Gastrocnemius medialis (tissue), 4 donors: ENCODE results near the gene SRPK2. TPM values are rescaled to one million over a fixed set of nuclear protein-coding genes. Genes with fewer than 3 reads are reported as not detected.

Source experiments
- ATAC-seq, 2 donors: fragments of 150-250 bp; one replicate each; pipeline ENCODE4 v1.9.1; 2016
- DNase-seq, 2 donors: peaks; one replicate each; pipeline ENCODE4 v3.0.0-alpha.2; 2019
- H3K27ac ChIP-seq, 4 donors: fragments of 200-600 bp; sonication (generic); 1 replicate in 1 of 4; 2 replicates in 3 of 4; pipeline ENCODE4 v1.5.1; 2016 to 2018; ENCODE audit warnings: mild to moderate bottlenecking in 2 of 4, moderate library complexity in 1 of 4
- H3K27me3 ChIP-seq, 3 donors: fragments of 200-600 bp; sonication (generic) in 2 of 3; 1 replicate in 1 of 3; 2 replicates in 2 of 3; pipeline versions ENCODE4 v1.5.1 to v1.6.0; 2016 to 2019; ENCODE audit warnings: mild to moderate bottlenecking in 1 of 3, moderate library complexity in 1 of 3
- H3K36me3 ChIP-seq, 2 donors: fragments of 200-600 bp; sonication (generic) in 1 of 2; one replicate each; pipeline ENCODE4 v1.5.1; 2017 to 2018
- H3K4me1 ChIP-seq, 2 donors: fragments of 200-600 bp; sonication (generic) in 1 of 2; one replicate each; pipeline ENCODE4 v1.5.1; 2016 to 2017; ENCODE audit warnings: mild to moderate bottlenecking in 2 of 2
- H3K4me3 ChIP-seq, 4 donors: fragments of 200-600 bp; sonication (generic) in 3 of 4; 1 replicate in 1 of 4; 2 replicates in 3 of 4; pipeline ENCODE4 v1.5.1; 2016 to 2019; ENCODE audit warnings: mild to moderate bottlenecking in 2 of 4
- H3K9me3 ChIP-seq, 3 donors: fragments of 200-600 bp; sonication (generic) in 2 of 3; 1 replicate in 1 of 3; 2 replicates in 2 of 3; pipeline ENCODE4 v1.5.1; 2016 to 2019
- POLR2A ChIP-seq, 2 donors: fragments of 450-650 bp; IDR thresholded peaks; one replicate each; pipeline ENCODE4 v1.6.1; 2017; ENCODE audit warnings: antibody characterized with exemption in 2 of 2, mild to moderate bottlenecking in 2 of 2, moderate library complexity in 2 of 2
- in situ Hi-C, 4 donors: fragments of 200-750 bp; cut with MboI; loops; one replicate each; pipeline versions ENCODE4 v1.15.0 to v1.8.0; 2017; ENCODE audit warnings: low sequenced_read_pairs in 4 of 4
- intact Hi-C: fragments of 100-400 bp; cut with DNase I; formaldehyde crosslinking; loops from one replicate; pipeline ENCODE4 v1.15.1; 2023; ENCODE audit warnings: low total_unique reads
- total RNA-seq, 4 donors: library from RNA; depleted of rRNA; stranded (reverse); fragments of >200 nt; gene quantifications; one replicate each; pipeline versions ENCODE4 v1.1.0 to v1.2.3, GENCODE V29; 2016
- TF ChIP-seq, protein P1 (sequence below), 5 experiments: fragments of 450-650 bp in 3 of 5; fragments of 200-600 bp in 2 of 5; sonication (generic) in 2 of 5; IDR thresholded peaks in 4 of 5; conservative IDR thresholded peaks in 1 of 5; 1 replicate in 4 of 5; 2 replicates in 1 of 5; pipeline ENCODE4 v1.5.1; 2016 to 2019; ENCODE audit warnings: antibody characterized with exemption in 5 of 5, mild to moderate bottlenecking in 3 of 5, moderate library complexity in 3 of 5

The SRPK2 gene
- total RNA-seq, 4 donors from 2014 or later = 18.1 to 49.0 (median 21.3) TPM

DNA sequence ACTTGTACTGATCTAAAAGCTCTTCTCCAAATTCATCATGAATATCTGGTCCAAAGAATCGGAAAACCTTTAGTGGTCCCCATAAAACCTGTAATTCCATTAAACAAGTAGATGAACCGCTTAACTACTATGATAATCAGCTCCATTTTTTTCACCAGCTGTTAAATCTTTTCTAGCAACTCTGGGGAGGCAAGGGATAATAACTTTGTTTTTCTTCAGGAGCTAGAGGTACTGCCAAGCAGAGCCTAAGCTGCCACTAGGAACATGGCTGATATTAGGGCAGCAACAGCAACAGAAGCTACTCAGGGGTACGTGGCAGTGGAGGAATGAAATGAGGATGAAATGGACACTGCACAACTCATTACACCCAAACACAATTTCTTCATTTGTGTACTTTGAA is 138.0 kb downstream of the SRPK2 start:
- in situ Hi-C loops = no loop called here
- Histone ChIP-seq H3K4me1 (peaks cover 14 to 33% of the 10 kb centered on the region in 2 donors), H3K27ac (no peak overlapping the region), H3K4me3 (no peak overlapping the region), H3K27me3 (no peaks in the 10 kb centered on the region), H3K9me3 (no peaks in the 10 kb centered on the region), H3K36me3 (no peaks in the 10 kb centered on the region)
- TF ChIP-seq POLR2A (IDR thresholded peaks at IDR 0.05) = no peak
- TF ChIP-seq, protein P1, sequence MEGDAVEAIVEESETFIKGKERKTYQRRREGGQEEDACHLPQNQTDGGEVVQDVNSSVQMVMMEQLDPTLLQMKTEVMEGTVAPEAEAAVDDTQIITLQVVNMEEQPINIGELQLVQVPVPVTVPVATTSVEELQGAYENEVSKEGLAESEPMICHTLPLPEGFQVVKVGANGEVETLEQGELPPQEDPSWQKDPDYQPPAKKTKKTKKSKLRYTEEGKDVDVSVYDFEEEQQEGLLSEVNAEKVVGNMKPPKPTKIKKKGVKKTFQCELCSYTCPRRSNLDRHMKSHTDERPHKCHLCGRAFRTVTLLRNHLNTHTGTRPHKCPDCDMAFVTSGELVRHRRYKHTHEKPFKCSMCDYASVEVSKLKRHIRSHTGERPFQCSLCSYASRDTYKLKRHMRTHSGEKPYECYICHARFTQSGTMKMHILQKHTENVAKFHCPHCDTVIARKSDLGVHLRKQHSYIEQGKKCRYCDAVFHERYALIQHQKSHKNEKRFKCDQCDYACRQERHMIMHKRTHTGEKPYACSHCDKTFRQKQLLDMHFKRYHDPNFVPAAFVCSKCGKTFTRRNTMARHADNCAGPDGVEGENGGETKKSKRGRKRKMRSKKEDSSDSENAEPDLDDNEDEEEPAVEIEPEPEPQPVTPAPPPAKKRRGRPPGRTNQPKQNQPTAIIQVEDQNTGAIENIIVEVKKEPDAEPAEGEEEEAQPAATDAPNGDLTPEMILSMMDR (IDR thresholded peaks at IDR 0.05 in 4 of 5, conservative IDR thresholded peaks at IDR 0.05 in 1 of 5) = no peak
- intact Hi-C loops = no loop called here
- ATAC-seq (no peak), DNase-seq (no peak)

DNA sequence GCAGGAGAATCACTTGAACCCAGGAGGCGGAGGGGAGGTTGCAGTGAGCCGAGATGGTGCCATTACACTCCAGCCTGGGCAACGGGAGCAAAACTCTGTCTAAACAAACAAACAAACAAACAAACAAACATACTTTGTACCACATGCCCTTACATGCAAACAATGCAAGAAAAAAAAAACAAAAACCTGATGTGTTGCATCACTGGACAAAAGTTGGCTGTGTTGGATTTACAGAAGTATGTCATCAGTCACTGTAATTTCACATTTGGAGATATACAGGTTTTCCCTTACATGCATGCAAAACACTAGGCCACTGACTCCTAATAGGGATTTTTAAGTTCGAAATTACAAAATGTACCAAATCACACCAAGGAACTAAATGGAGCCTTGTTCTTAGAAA is 138.5 kb downstream of the SRPK2 start:
- no peak overlapping the region for H3K4me3 ChIP-seq
- no peaks in the 10 kb centered on the region for H3K9me3 ChIP-seq
- TF ChIP-seq, protein P1 (IDR thresholded peaks at IDR 0.05 in 4 of 5, conservative IDR thresholded peaks at IDR 0.05 in 1 of 5) = no peak
- TF ChIP-seq POLR2A (IDR thresholded peaks at IDR 0.05) = no peak
- no peaks in the 10 kb centered on the region for H3K27me3 ChIP-seq
- H3K27ac ChIP-seq = no peak overlapping the region
- intact Hi-C loops = no loop called here
- DNase-seq (no peak), ATAC-seq (no peak)
- no peaks in the 10 kb centered on the region for H3K36me3 ChIP-seq
- peaks cover 17 to 37% of the 10 kb centered on the region in 2 donors for H3K4me1 ChIP-seq
- in situ Hi-C loops = no loop called here

DNA sequence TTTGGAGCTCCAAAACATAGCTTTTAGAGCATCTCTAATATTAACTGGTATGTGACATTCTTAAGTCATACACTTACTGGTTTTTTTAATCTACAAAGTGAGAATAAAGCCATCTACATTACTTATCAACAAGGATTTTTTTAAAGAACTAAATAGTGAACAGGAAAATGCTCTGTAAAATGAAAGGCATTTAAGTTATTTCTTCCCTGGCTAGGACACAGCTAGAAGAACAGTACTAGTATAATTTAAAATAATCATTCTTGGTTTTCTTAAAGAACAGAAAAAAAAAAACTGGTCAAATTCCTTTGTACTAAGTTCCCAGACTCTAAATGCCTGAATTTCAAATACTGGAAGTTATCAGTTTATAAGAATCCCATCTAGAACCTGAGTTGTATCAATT is 139.5 kb downstream of the SRPK2 start:
- TF ChIP-seq POLR2A (IDR thresholded peaks at IDR 0.05) = no peak
- TF ChIP-seq, protein P1 (IDR thresholded peaks at IDR 0.05 in 4 of 5, conservative IDR thresholded peaks at IDR 0.05 in 1 of 5) = no peak
- intact Hi-C loops = no loop called here
- in situ Hi-C loops = no loop called here
- DNase-seq (no peak), ATAC-seq (no peak)
- Histone ChIP-seq H3K4me3 (no peak overlapping the region), H3K27ac (no peak overlapping the region), H3K4me1 (peaks cover 17 to 41% of the 10 kb centered on the region in 2 donors), H3K27me3 (no peaks in the 10 kb centered on the region), H3K36me3 (no peaks in the 10 kb centered on the region), H3K9me3 (no peaks in the 10 kb centered on the region)

DNA sequence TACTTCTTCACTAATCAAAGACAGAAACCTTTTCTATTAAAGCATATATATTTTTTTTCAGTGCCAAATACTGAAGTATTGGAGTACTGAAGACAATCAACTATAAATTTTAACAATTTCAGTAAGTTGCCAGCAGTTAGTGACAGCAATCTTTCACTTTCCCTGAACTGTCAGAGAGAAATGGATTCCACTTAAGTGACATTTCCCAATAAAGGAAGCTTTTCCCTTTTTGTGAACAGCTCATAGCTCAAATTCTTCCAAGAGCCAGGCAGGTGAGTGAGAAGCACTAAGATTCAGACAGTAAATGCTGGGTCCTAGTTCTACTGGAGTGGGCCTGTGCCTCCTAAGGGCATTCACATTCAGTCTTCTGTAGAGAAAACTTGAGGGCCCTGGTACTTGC is 142.0 kb downstream of the SRPK2 start:
- Histone ChIP-seq H3K27ac (no peak overlapping the region), H3K27me3 (no peaks in the 10 kb centered on the region), H3K36me3 (no peaks in the 10 kb centered on the region), H3K4me1 (peaks cover 19 to 51% of the 10 kb centered on the region in 2 donors), H3K4me3 (no peak overlapping the region), H3K9me3 (no peaks in the 10 kb centered on the region)
- intact Hi-C loops (no loop called here), in situ Hi-C loops (no loop called here)
- no peak for DNase-seq
- ATAC-seq = no peak
- TF ChIP-seq, protein P1 (IDR thresholded peaks at IDR 0.05 in 4 of 5, conservative IDR thresholded peaks at IDR 0.05 in 1 of 5) = no peak
- no peak for TF ChIP-seq POLR2A (IDR thresholded peaks at IDR 0.05)

DNA sequence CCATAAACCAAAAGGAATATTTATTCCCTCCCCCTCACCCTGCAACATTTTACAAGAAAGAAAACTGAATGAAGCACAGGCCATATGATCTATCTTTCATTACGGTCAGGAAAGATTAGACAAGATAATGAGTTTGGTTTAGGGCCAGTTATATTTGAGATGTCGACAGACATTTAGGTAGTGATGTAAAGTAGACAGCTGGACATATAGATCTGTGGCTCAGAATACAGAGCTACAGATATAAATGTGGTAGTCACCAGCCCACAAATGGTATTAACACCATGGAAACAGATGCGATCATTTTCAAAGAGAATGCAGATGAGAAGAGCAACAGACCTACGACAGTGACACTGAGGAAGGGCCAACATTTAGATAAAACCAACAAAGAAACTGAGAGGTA is 142.5 kb downstream of the SRPK2 start:
- intact Hi-C loops (no loop called here), in situ Hi-C loops (no loop called here)
- peaks cover 23 to 54% of the 10 kb centered on the region in 2 donors for H3K4me1 ChIP-seq
- H3K27me3 ChIP-seq = no peaks in the 10 kb centered on the region
- no peak overlapping the region for H3K4me3 ChIP-seq
- no peaks in the 10 kb centered on the region for H3K9me3 ChIP-seq
- no peak for DNase-seq
- TF ChIP-seq POLR2A (IDR thresholded peaks at IDR 0.05) = no peak
- TF ChIP-seq, protein P1 (IDR thresholded peaks at IDR 0.05 in 4 of 5, conservative IDR thresholded peaks at IDR 0.05 in 1 of 5) = no peak
- ATAC-seq = no peak
- no peaks in the 10 kb centered on the region for H3K36me3 ChIP-seq
- H3K27ac ChIP-seq = peak overlapping the region in 3 of 4 donors; percentile 16 to 61 (median 58)
